ENCODE results near the gene LIX1L.

Gene LIX1L

DNA sequence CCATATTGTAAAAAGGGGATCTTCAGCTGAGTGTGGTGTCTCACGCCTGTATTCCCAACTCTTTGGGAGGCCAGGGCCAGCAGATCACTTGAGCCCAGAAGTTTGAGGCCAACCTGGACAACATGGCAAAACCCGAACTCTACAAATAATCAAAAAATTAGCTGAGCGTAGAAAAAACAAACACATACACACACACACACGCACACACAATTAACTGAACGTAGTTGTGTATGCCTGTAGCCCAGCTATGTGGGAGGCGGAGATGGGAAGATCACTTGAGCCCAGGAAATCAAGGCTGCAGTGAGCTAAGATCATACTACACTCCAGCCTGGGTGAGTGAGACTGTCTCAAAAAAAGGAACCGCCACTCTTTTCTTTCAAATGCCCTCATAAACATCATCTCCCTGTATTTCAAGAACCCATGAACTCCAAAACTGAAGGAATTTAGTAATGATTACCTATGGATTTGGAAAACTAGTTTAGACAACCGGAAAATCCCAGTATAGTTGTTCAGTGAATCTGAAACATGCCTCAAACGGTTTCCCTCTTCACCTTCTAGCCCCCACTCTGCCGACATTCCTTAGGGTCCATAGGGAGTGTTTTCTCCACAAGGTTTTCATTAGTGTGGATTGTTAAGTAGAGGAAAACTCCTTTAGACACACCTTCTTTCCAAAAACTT is 34.1 kb upstream of the LIX1L start:
- FAIRE-seq (no peak), DNase-seq (ENCODE audit: insufficient read length, low spot score) (no peak)
- TF ChIP-seq, protein P1, sequence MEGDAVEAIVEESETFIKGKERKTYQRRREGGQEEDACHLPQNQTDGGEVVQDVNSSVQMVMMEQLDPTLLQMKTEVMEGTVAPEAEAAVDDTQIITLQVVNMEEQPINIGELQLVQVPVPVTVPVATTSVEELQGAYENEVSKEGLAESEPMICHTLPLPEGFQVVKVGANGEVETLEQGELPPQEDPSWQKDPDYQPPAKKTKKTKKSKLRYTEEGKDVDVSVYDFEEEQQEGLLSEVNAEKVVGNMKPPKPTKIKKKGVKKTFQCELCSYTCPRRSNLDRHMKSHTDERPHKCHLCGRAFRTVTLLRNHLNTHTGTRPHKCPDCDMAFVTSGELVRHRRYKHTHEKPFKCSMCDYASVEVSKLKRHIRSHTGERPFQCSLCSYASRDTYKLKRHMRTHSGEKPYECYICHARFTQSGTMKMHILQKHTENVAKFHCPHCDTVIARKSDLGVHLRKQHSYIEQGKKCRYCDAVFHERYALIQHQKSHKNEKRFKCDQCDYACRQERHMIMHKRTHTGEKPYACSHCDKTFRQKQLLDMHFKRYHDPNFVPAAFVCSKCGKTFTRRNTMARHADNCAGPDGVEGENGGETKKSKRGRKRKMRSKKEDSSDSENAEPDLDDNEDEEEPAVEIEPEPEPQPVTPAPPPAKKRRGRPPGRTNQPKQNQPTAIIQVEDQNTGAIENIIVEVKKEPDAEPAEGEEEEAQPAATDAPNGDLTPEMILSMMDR (IDR thresholded peaks at IDR 0.05; ENCODE audit: insufficient read depth, missing control alignments), result no peak

DNA sequence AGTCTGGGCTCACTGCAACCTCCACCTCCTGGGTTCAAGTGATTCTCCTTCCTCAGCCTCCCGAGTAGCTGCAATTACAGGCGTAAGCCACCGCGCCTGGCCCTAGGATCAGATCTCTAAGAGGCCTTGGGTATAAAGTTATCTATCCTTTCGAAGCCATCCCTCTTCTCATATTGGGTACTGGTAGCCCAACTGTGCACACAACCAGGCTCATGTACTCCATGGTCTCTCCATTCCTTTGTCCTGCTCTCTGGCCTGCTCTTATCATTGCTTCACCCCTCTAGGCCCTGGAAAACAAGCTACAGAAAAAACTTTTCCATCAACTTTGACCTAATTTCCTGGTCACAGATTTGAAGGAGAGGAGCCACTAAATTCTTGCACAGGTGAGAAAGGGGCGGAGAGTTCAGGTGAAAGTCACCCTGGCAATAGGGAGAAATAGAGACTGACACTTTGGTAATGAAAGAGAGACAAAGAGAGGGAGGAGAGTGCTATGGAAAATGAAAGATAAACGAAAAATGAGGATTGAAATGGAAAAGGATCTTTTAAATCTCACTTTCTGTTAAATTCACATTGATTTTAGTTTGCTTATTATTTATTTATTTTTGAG is 32.5 kb upstream of the LIX1L start:
- TF ChIP-seq, protein P1 (IDR thresholded peaks at IDR 0.05; ENCODE audit: insufficient read depth, missing control alignments), result no peak
- FAIRE-seq (no peak), DNase-seq (ENCODE audit: insufficient read length, low spot score) (no peak)

DNA sequence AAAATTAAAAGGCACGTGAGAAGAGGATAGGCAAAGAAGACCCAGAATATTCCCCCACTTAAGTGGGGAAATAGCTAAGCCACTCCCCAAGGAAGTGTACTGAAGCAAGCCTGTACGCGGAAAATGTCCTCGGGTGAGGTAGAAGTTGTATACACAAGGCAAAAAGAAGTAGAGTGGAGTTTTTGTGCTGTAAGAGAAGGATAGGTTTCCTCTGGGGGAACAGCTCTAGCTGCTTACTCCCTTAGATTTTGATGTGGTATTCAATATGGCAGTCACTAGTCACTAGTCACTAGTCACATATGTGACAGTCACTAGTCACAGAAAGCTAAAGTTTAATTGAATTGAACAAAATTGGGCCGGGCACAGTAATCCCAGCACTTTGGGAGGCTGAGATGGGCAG is 31.0 kb upstream of the LIX1L start:
- no peak for DNase-seq (ENCODE audit: insufficient read length, low spot score)
- TF ChIP-seq, protein P1 (IDR thresholded peaks at IDR 0.05; ENCODE audit: insufficient read depth, missing control alignments), result no peak
- no peak for FAIRE-seq

DNA sequence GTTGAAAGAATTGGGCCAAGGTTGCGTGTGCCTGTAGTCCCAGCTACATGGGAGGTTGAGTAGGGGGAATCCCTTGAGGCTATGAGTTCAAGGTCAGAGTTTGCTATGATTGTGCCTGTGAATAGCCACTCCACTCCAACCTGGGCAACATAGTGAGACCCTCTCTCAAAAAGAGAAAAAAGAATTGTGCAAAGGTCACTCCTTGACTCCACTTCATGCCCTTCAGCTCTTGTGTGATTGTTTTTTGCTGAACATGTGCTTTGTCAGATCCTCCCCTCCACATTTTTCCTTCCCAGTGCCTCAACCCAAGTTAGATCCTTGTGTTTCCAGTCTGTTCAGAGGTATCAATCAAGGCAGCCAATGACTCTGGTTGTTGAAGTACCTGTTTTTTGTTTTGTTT is 30.1 kb upstream of the LIX1L start:
- no peak for FAIRE-seq
- TF ChIP-seq, protein P1 (IDR thresholded peaks at IDR 0.05; ENCODE audit: insufficient read depth, missing control alignments), result no peak
- no peak for DNase-seq (ENCODE audit: insufficient read length, low spot score)

DNA sequence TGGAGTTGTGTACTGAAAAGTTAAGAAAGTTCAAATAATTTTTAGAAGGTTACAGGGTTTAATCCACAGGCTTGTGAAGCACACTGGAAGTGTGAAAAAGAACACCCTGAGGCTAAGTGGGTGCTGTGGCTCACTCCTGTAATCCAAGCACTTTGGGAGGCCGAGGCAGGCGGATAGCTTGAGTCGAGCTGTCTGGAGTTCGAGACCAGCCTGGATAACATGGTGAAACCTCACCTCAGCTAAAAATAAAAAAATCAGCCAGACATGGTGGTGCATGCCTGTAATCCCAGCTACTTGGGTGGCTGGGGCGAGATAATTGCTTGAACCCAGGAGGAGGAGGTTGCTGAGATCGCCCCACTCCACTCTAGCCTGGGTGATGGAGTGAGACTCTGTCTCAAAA is 28.7 kb upstream of the LIX1L start:
- FAIRE-seq (no peak), DNase-seq (ENCODE audit: insufficient read length, low spot score) (no peak)
- TF ChIP-seq, protein P1 (IDR thresholded peaks at IDR 0.05; ENCODE audit: insufficient read depth, missing control alignments), result no peak

DNA sequence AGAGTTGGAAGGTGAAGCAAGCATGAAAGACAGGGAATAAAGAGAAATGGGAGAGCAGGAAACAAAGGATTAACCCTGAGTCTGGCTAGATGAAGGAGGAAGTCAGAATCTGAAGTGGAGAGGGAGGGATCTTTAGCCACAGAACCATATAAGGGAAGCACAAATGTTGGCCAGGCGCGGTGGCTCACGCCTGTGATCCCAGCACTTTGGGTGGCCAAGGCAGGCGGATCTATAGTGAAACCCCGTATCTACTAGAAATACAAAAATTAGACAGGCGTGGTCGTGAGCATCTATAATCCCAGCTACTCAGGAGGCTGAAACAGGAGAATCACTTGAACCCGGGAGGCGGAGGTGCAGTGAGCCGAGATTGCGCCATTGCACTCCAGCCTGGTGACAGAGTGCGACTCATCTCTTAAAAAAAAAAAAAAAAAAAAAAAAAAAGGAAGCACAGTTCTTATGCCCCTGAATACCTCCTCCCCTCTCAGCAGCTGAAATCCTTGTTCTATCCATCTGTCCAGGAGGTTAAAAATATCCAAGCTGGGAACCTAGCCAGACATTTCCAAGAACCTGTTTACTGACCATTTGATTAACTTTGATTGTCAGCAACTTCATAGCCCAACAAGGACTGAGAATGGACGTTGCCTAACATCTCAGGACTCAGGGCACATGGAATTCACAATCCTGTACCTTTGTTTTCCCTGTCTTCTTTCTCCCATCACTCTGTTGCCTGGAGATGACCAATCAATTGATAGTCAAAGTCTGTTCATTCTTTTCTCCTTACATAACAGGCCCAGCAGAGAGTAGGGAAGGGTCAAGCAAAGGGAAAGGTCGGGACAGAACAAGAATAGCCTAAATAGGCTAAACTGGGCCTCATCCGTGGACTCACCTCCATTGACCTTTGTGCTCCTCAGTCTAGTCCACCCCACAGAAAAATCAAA is 28.0 kb upstream of the LIX1L start:
- TF ChIP-seq, protein P1 (IDR thresholded peaks at IDR 0.05; ENCODE audit: insufficient read depth, missing control alignments), result no peak
- DNase-seq (ENCODE audit: insufficient read length, low spot score), result no peak
- FAIRE-seq, result no peak
